CD4-positive, alpha-beta T cell (primary cell): ENCODE data around the gene FOXO1. TPM values are rescaled to one million over a fixed set of nuclear protein-coding genes. Genes with fewer than 3 reads are reported as not detected.
A peak's percentile ranks its signal among the peaks of the same experiment; 100 is the strongest.

Experiments
- ATAC-seq: fragments of 200-7000 bp; cut with Tn5 transposase; one replicate; pipeline ENCODE4 v1.10.0; 2022; ENCODE audit warnings: mild to moderate bottlenecking; ENCODE audit not compliant: poor library complexity
- CTCF ChIA-PET: fragments of 350-600 bp; sonication (Branson Sonifier 250); formaldehyde crosslinking; loops from one replicate; lab custom pipeline; 2021; ENCODE audit warnings: antibody characterized with exemption, inconsistent platforms; lab: Charles Lee
- POLR2A ChIA-PET: fragments of 350-600 bp; sonication (Branson Sonifier 250); formaldehyde crosslinking; loops from one replicate; lab custom pipeline; 2021; ENCODE audit warnings: antibody characterized with exemption, inconsistent platforms; lab: Charles Lee
- DNase-seq, 14 experiments: peaks; one replicate each; pipeline ENCODE4 v3.0.0-alpha.2; 2013 to 2020; ENCODE audit warnings: mixed read lengths in 2 of 14
- H3K27ac ChIP-seq, 2 donors: one replicate each; pipeline versions ENCODE4 v1.5.1 to v1.7.0; 2013; ENCODE audit warnings: low read length in 2 of 2, low read depth in 1 of 2, mild to moderate bottlenecking in 1 of 2
- H3K27me3 ChIP-seq, 2 experiments: 1 replicate in 1 of 2; 2 replicates in 1 of 2; pipeline versions ENCODE4 v1.6.1 to v1.7.0; 2013; ENCODE audit warnings: low read length in 2 of 2, control low read depth in 1 of 2, mild to moderate bottlenecking in 1 of 2, moderate library complexity in 1 of 2; ENCODE audit not compliant: insufficient read depth in 2 of 2, control insufficient read depth in 1 of 2
- H3K36me3 ChIP-seq: one replicate; pipeline ENCODE4 v1.6.1; 2013; ENCODE audit warnings: low read length, control low read depth; ENCODE audit not compliant: insufficient read depth
- H3K4me1 ChIP-seq: one replicate; pipeline ENCODE4 v1.6.1; 2013; ENCODE audit warnings: low read length, control low read depth; ENCODE audit not compliant: insufficient read depth
- H3K4me3 ChIP-seq: one replicate; pipeline ENCODE4 v1.5.1; 2013; ENCODE audit warnings: mild to moderate bottlenecking, low read length, moderate library complexity
- H3K9me3 ChIP-seq, 2 experiments: 1 replicate in 1 of 2; 2 replicates in 1 of 2; pipeline versions ENCODE4 v1.6.1 to v1.7.0; 2013; ENCODE audit warnings: low read length in 2 of 2, mild to moderate bottlenecking in 2 of 2, control low read depth in 1 of 2, moderate library complexity in 1 of 2; ENCODE audit not compliant: control insufficient read depth in 1 of 2, insufficient read depth in 1 of 2
- H3K27ac Mint-ChIP-seq: one replicate; pipeline ENCODE4 v1.8.0; 2020; ENCODE audit warnings: mixed read lengths
- H3K27me3 Mint-ChIP-seq: one replicate; pipeline ENCODE4 v1.8.0; 2021; ENCODE audit warnings: mixed read lengths
- H3K36me3 Mint-ChIP-seq: one replicate; pipeline ENCODE4 v1.8.0; 2021; ENCODE audit warnings: low read depth, mixed read lengths
- H3K4me1 Mint-ChIP-seq: one replicate; pipeline ENCODE4 v1.8.0; 2021; ENCODE audit warnings: low read depth, mixed read lengths
- H3K4me3 Mint-ChIP-seq: one replicate; pipeline ENCODE4 v1.8.0; 2020; ENCODE audit warnings: mild to moderate bottlenecking, mixed read lengths
- H3K9me3 Mint-ChIP-seq: one replicate; pipeline ENCODE4 v1.8.0; 2020; ENCODE audit warnings: mixed read lengths
- CTCF ChIP-seq: fragments of 200-600 bp; IDR thresholded peaks from one replicate; pipeline ENCODE4 v1.8.0; 2022; ENCODE audit warnings: antibody characterized with exemption, mild to moderate bottlenecking
- intact Hi-C, 2 experiments: fragments of 100-400 bp; cut with DNase I in 1 of 2; cut with micrococcal nuclease in 1 of 2; formaldehyde crosslinking; loops; one replicate each; pipeline versions ENCODE4 v1.15.1 to v1.9.0; 2023 to 2025; cut with DNase I, micrococcal nuclease
- total RNA-seq, 174 experiments: library from RNA in 2 of 174; stranded (reverse) in 2 of 174; gene quantifications; one replicate each; pipeline ENCODE4 v1.2.3 and lab custom pipeline; 2021 to 2026

FOXO1 gene
- total RNA-seq, 2 experiments from 2014 or later, result 93.1 to 101 TPM

GRCh38 chr13:40563350-40564125 is 102.9 kb downstream of the FOXO1 start:
- ATAC-seq, result no peak
- CTCF ChIA-PET, result no interaction called here
- peak overlapping the region in 1 of 2 donors; percentile 21 for H3K27ac ChIP-seq
- no peak overlapping the region for H3K4me3 ChIP-seq
- POLR2A ChIA-PET, result interaction anchor here (0.9 to 1.4 kb wide), 5 partner anchors 15 to 174 kb away, joined by 3 to 5 read pairs (median 4); no protein-coding TSS in a partner anchor
- no peaks in the 10 kb centered on the region for H3K9me3 Mint-ChIP-seq
- peaks cover 93% of the 10 kb centered on the region for H3K4me1 Mint-ChIP-seq
- no peaks in the 10 kb centered on the region for H3K27me3 Mint-ChIP-seq
- no peak for TF ChIP-seq CTCF
- H3K4me3 Mint-ChIP-seq, result peak overlapping the region; percentile 38
- H3K4me1 ChIP-seq, result peaks cover 75% of the 10 kb centered on the region
- no peak for DNase-seq
- intact Hi-C loops, result no loop called here
- H3K9me3 ChIP-seq, result no peaks in the 10 kb centered on the region
- no peaks in the 10 kb centered on the region for H3K27me3 ChIP-seq
- H3K27ac Mint-ChIP-seq, result peak overlapping the region; percentile 79
- peaks cover 20% of the 10 kb centered on the region for H3K36me3 ChIP-seq
- peaks cover 39% of the 10 kb centered on the region for H3K36me3 Mint-ChIP-seq

- ChIA-PET POLR2A (interaction anchor here (1.4 kb wide), 1 partner anchor 174 kb away, joined by 5 read pairs; no protein-coding TSS in a partner anchor), CTCF (no interaction called here)
- no peak for TF ChIP-seq CTCF
- Histone ChIP-seq H3K4me3 (no peak overlapping the region), H3K9me3 (no peaks in the 10 kb centered on the region), H3K4me1 (peaks cover 71% of the 10 kb centered on the region), H3K27ac (peak overlapping the region; percentile 19 to 21), H3K27me3 (no peaks in the 10 kb centered on the region), H3K36me3 (peaks cover 26% of the 10 kb centered on the region)
- intact Hi-C loops, result no loop called here
- Mint-ChIP-seq H3K9me3 (no peaks in the 10 kb centered on the region), H3K27me3 (no peaks in the 10 kb centered on the region), H3K27ac (peak overlapping the region; percentile 79), H3K4me3 (peak overlapping the region; percentile 21), H3K4me1 (peaks cover 93% of the 10 kb centered on the region), H3K36me3 (peaks cover 41% of the 10 kb centered on the region)
- ATAC-seq (peak; percentile 13), DNase-seq (peak in 2 of 14 experiments; percentile 16 to 35)
Measured at GRCh38 chr13:40562975-40563349, 103.5 kb downstream of the FOXO1 start.

- peaks cover 41% of the 10 kb centered on the region for H3K36me3 ChIP-seq
- Mint-ChIP-seq H3K36me3 (peaks cover 71% of the 10 kb centered on the region), H3K27me3 (no peaks in the 10 kb centered on the region), H3K4me3 (no peak overlapping the region), H3K4me1 (peaks cover 98% of the 10 kb centered on the region), H3K27ac (peak overlapping the region; percentile 79), H3K9me3 (no peaks in the 10 kb centered on the region)
- H3K4me1 ChIP-seq, result peaks cover 45% of the 10 kb centered on the region
- H3K27ac ChIP-seq, result no peak overlapping the region
- H3K27me3 ChIP-seq, result no peaks in the 10 kb centered on the region
- no peak for ATAC-seq
- no peak for DNase-seq
- TF ChIP-seq CTCF, result no peak
- H3K9me3 ChIP-seq, result no peaks in the 10 kb centered on the region
- CTCF ChIA-PET, result no interaction called here
- intact Hi-C loops, result loop anchor here in 1 of 2 experiments (5.0 kb wide), 1 partner anchor 73 kb away; no protein-coding TSS in a partner anchor
- no peak overlapping the region for H3K4me3 ChIP-seq
- POLR2A ChIA-PET, result interaction anchor here (1.0 to 1.3 kb wide), 2 partner anchors 33 to 35 kb away, joined by 3 read pairs; no protein-coding TSS in a partner anchor
Measured at GRCh38 chr13:40559915-40560314, 106.5 kb downstream of the FOXO1 start.
